HCT116 (cell line): ENCODE data around the gene THAP9. TPM values are rescaled to one million over a fixed set of nuclear protein-coding genes. Genes with fewer than 3 reads are reported as not detected.

Experiments used
- ATAC-seq: fragments of 200-7000 bp; cut with Tn5 transposase; 2 replicates; pipeline ENCODE4 v1.9.1; 2020; ENCODE audit warnings: mild to moderate bottlenecking, moderate library complexity
- BruUV-seq: library from RNA; stranded (reverse); fragments of 400-500 nt; replicated peaks from 2 replicates; lab custom pipeline; 2021; lab: Mats Ljungman, UMichigan
- CTCF ChIA-PET: fragments of 300-600 bp; sonication (Branson Sonifier 250); formaldehyde crosslinking; loops from one replicate; lab custom pipeline; 2021; ENCODE audit warnings: antibody characterized with exemption; lab: Charles Lee
- POLR2A ChIA-PET: fragments of 300-600, 350-600 bp; sonication (Branson Sonifier 250); formaldehyde crosslinking; loops from one replicate; lab custom pipeline; 2021; ENCODE audit warnings: antibody characterized with exemption; lab: Charles Lee
- RAD21 ChIA-PET, 2 experiments: fragments of 300-600 bp; sonication (Branson Sonifier 250); formaldehyde crosslinking; loops; one replicate each; lab custom pipeline; 2023; ENCODE audit warnings: low total read pairs in 2 of 2; ENCODE audit not compliant: uncharacterized antibody in 2 of 2, unreplicated experiment in 2 of 2, low non-redundant PET in 1 of 2; lab: Charles Lee
- DNase-seq: peaks from one replicate; pipeline ENCODE4 v3.0.0-alpha.2; 2010; ENCODE audit warnings: low read depth, low spot score
- H2AFZ ChIP-seq: fragments of 200-600 bp; shearing (Covaris generic), sonication (generic); 2 replicates; pipeline ENCODE4 v1.6.1; 2017; ENCODE audit warnings: low read depth, mixed run types, mixed read lengths, antibody characterized with exemption, low read length; ENCODE audit not compliant: poor library complexity, severe bottlenecking
- H3K27ac ChIP-seq: 2 replicates; pipeline ENCODE4 v1.5.1; 2012; ENCODE audit warnings: low read depth, low read length
- H3K27me3 ChIP-seq: fragments of 200-600 bp; sonication (generic); 2 replicates; pipeline ENCODE4 v1.6.1; 2016; ENCODE audit warnings: mixed run types, low read length, mixed read lengths; ENCODE audit not compliant: insufficient read depth
- H3K36me3 ChIP-seq, 2 experiments: fragments of 200-500 bp in 1 of 2; fragments of 200-600 bp in 1 of 2; sonication (Bioruptor generic) in 1 of 2; sonication (generic) in 1 of 2; 2 replicates each; pipeline versions ENCODE4 v1.5.1 to v1.6.1; 2014 to 2016; ENCODE audit warnings: low read length in 2 of 2, inconsistent platforms in 1 of 2, mixed read lengths in 1 of 2, mixed run types in 1 of 2; ENCODE audit not compliant: insufficient read depth in 2 of 2, control insufficient read depth in 1 of 2
- H3K4me1 ChIP-seq, 2 experiments: fragments of 200-600 bp in 1 of 2; sonication (generic) in 1 of 2; 2 replicates each; pipeline versions ENCODE4 v1.5.1 to v1.6.1; 2012 to 2017; ENCODE audit warnings: low read length in 2 of 2, inconsistent platforms in 1 of 2, mild to moderate bottlenecking in 1 of 2, mixed read lengths in 1 of 2, mixed run types in 1 of 2, moderate library complexity in 1 of 2; ENCODE audit not compliant: insufficient read depth in 2 of 2, control insufficient read depth in 1 of 2
- H3K4me2 ChIP-seq: fragments of 200-600 bp; sonication (generic); 2 replicates; pipeline ENCODE4 v1.6.1; 2017; ENCODE audit warnings: mixed run types, low read length, mixed read lengths
- H3K4me3 ChIP-seq, 2 experiments: fragments of 200-600 bp in 1 of 2; sonication (generic) in 1 of 2; replicated peaks in 1 of 2; 2 replicates each; pipeline ENCODE4 v1.5.1; 2011 to 2016; ENCODE audit warnings: low read length in 2 of 2, control low read depth in 1 of 2, low read depth in 1 of 2, mild to moderate bottlenecking in 1 of 2, mixed read lengths in 1 of 2, mixed run types in 1 of 2
- H3K79me2 ChIP-seq: fragments of 200-600 bp; sonication (generic); 2 replicates; pipeline ENCODE4 v1.6.1; 2017; ENCODE audit warnings: mild to moderate bottlenecking, mixed run types, low read length, moderate library complexity, mixed read lengths; ENCODE audit not compliant: insufficient read depth
- H3K9ac ChIP-seq: fragments of 200-600 bp; sonication (generic); 2 replicates; pipeline ENCODE4 v1.6.1; 2016; ENCODE audit warnings: low read length, mixed read lengths
- H3K9me2 ChIP-seq: fragments of 200-600 bp; sonication (generic), shearing (Covaris generic); 2 replicates; pipeline ENCODE4 v1.6.1; 2017; ENCODE audit warnings: mixed run types, mild to moderate bottlenecking, moderate library complexity; ENCODE audit not compliant: insufficient read depth
- H3K9me3 ChIP-seq, 2 experiments: fragments of 200-500 bp in 1 of 2; fragments of 200-600 bp in 1 of 2; sonication (Bioruptor generic) in 1 of 2; sonication (generic) in 1 of 2; 2 replicates each; pipeline ENCODE4 v1.6.1; 2014 to 2017; ENCODE audit warnings: low read length in 2 of 2, mixed read lengths in 2 of 2, inconsistent platforms in 1 of 2, low read depth in 1 of 2, mild to moderate bottlenecking in 1 of 2, mixed run types in 1 of 2, moderate library complexity in 1 of 2; ENCODE audit not compliant: control insufficient read depth in 1 of 2, insufficient read depth in 1 of 2
- H4K20me1 ChIP-seq: fragments of 200-600 bp; sonication (generic), shearing (Covaris generic); 2 replicates; pipeline ENCODE4 v1.6.1; 2017; ENCODE audit warnings: mixed run types, mild to moderate bottlenecking, moderate library complexity; ENCODE audit not compliant: insufficient read depth
- ATF3 ChIP-seq: IDR thresholded peaks from 2 replicates; pipeline ENCODE4 v1.6.1; 2012
- CBX3 ChIP-seq: IDR thresholded peaks from 2 replicates; pipeline ENCODE4 v1.6.1; 2012; ENCODE audit warnings: low read depth
- CTCF ChIP-seq, 3 experiments: fragments of 200-600 bp in 1 of 3; sonication (generic) in 1 of 3; IDR thresholded peaks in 2 of 3; conservative IDR thresholded peaks in 1 of 3; 2 replicates each; pipeline ENCODE4 v1.5.1; 2012 to 2017; ENCODE audit warnings: low read depth in 2 of 3, low read length in 2 of 3, antibody characterized with exemption in 1 of 3, borderline replicate concordance in 1 of 3, control low read depth in 1 of 3, mild to moderate bottlenecking in 1 of 3, mixed read lengths in 1 of 3, mixed run types in 1 of 3, moderate library complexity in 1 of 3; ENCODE audit not compliant: insufficient read depth in 1 of 3
- EGR1 ChIP-seq: IDR thresholded peaks from 2 replicates; pipeline ENCODE4 v1.6.1; 2012; ENCODE audit warnings: low read depth
- ELF1 ChIP-seq: IDR thresholded peaks from 2 replicates; pipeline ENCODE4 v1.6.1; 2012; ENCODE audit warnings: low read depth, borderline replicate concordance
- EZH2 ChIP-seq: fragments of 200-600 bp; sonication (generic); IDR thresholded peaks from 2 replicates; pipeline ENCODE4 v1.6.1; 2017; ENCODE audit warnings: antibody characterized with exemption, mixed run types
- FOSL1 ChIP-seq: IDR thresholded peaks from 2 replicates; pipeline ENCODE4 v1.6.1; 2012; ENCODE audit warnings: low read depth
- JUND ChIP-seq: IDR thresholded peaks from 2 replicates; pipeline ENCODE4 v1.6.1; 2012
- MAX ChIP-seq: IDR thresholded peaks from 2 replicates; pipeline ENCODE4 v1.6.1; 2012
- POLR2A ChIP-seq: IDR thresholded peaks from 2 replicates; pipeline ENCODE4 v1.7.0; 2011; ENCODE audit warnings: borderline replicate concordance; ENCODE audit not compliant: insufficient read depth, insufficient read length; ENCODE audit errors: extremely low read depth
- POLR2AphosphoS5 ChIP-seq: IDR thresholded peaks from 2 replicates; pipeline ENCODE4 v1.6.1; 2011; ENCODE audit warnings: mild to moderate bottlenecking, low read depth, low read length, moderate library complexity
- RAD21 ChIP-seq: IDR thresholded peaks from 2 replicates; pipeline ENCODE4 v1.6.1; 2012; ENCODE audit warnings: low read depth, mild to moderate bottlenecking
- REST ChIP-seq: IDR thresholded peaks from 2 replicates; pipeline ENCODE4 v1.6.1; 2012; ENCODE audit warnings: low read depth
- SIN3A ChIP-seq: IDR thresholded peaks from 2 replicates; pipeline ENCODE4 v1.6.1; 2012; ENCODE audit warnings: low read depth
- TCF7L2 ChIP-seq: IDR thresholded peaks from 2 replicates; pipeline ENCODE4 v1.7.0; 2011; ENCODE audit warnings: borderline replicate concordance, inconsistent platforms; ENCODE audit not compliant: insufficient read depth, insufficient read length; ENCODE audit errors: extremely low read depth
- intact Hi-C: fragments of 100-400 bp; cut with micrococcal nuclease; formaldehyde crosslinking; loops from 2 replicates; pipeline ENCODE4 v1.10.0; 2022
- total RNA-seq: library from RNA; stranded (reverse); gene quantifications from one replicate; pipeline ENCODE4 v1.2.1, GENCODE V29; 2021; ENCODE audit not compliant: unreplicated experiment

Gene THAP9
- total RNA-seq, 1 experiment from 2014 or later = 6.4 TPM

- TF ChIP-seq REST (no peak), ATF3 (no peak), EZH2 (no peak), FOSL1 (no peak), POLR2A (no peak), POLR2AphosphoS5 (no peak)
These were observed 33.7 kb upstream of the THAP9 start (continued) for GRCh38 chr4:82866706-82867385.

- DNase-seq (no peak), ATAC-seq (no peak)
- intact Hi-C loops = no loop called here
- H3K4me1 ChIP-seq = peaks cover 5 to 16% of the 10 kb centered on the region in 2 experiments
- no peak overlapping the region for H3K9ac ChIP-seq
- H3K36me3 ChIP-seq = peaks cover 42 to 47% of the 10 kb centered on the region in 2 experiments
- no TSS peak for BruUV-seq
- ChIA-PET RAD21 (no interaction called here), CTCF (no interaction called here), POLR2A (no interaction called here)
- no peak overlapping the region for H2AFZ ChIP-seq
- H3K4me2 ChIP-seq = no peak overlapping the region
- H3K79me2 ChIP-seq = peaks cover 8% of the 10 kb centered on the region
- no peaks in the 10 kb centered on the region for H3K9me2 ChIP-seq
- H3K27me3 ChIP-seq = no peaks in the 10 kb centered on the region
- no peaks in the 10 kb centered on the region for H3K9me3 ChIP-seq
- H3K4me3 ChIP-seq = no peak overlapping the region
- H3K27ac ChIP-seq = no peak overlapping the region
- no peaks in the 10 kb centered on the region for H4K20me1 ChIP-seq
- TF ChIP-seq ELF1 = no peak
- TF ChIP-seq RAD21 = no peak
- no peak for TF ChIP-seq SIN3A
- TF ChIP-seq POLR2A = no peak
- no peak for TF ChIP-seq CTCF (IDR thresholded peaks at IDR 0.05 in 2 of 3, conservative IDR thresholded peaks at IDR 0.05 in 1 of 3; ENCODE audit: borderline replicate concordance in 1 of 3, insufficient read depth in 1 of 3, low read depth in 2 of 3, low read length in 2 of 3)
- no peak for TF ChIP-seq CBX3
- no peak for TF ChIP-seq JUND
- TF ChIP-seq REST = no peak
- TF ChIP-seq EGR1 = no peak
- no peak for TF ChIP-seq MAX
- TF ChIP-seq TCF7L2 = no peak
- no peak for TF ChIP-seq ATF3
These were observed 32.0 kb upstream of the THAP9 start for GRCh38 chr4:82868572-82868971.
